Activated CD4-positive, alpha-beta T cell treated with anti-CD3 and anti-CD28 coated beads for 24 hours (primary cell): ENCODE data around the gene PGBD1.
A peak's percentile ranks its signal among the peaks of the same experiment; 100 is the strongest.

Experiments
- DNase-seq, 2 donors: peaks; one replicate each; pipeline ENCODE4 v3.0.0-alpha.2; 2020; ENCODE audit warnings: low read depth in 2 of 2

The PGBD1 gene

GRCh38 chr6:28281288-28282064, at the start of gene PGBD1:
PGBD1 (plus strand) TSS chr6:28281572; CDS start chr6:28283814, 2,242 bp downstream.
- peak in 1 of 2 donors; percentile 50 for DNase-seq

GRCh38 chr6:28232785-28233184, 48.6 kb upstream of the PGBD1 start:
- no peak for DNase-seq

GRCh38 chr6:28235912-28236452, 45.4 kb upstream of the PGBD1 start:
- no peak for DNase-seq

- no peak for DNase-seq
Measured at GRCh38 chr6:28239636-28240035, 41.7 kb upstream of the PGBD1 start.

GRCh38 chr6:28240471-28240870, 40.9 kb upstream of the PGBD1 start:
- no peak for DNase-seq

- DNase-seq: no peak
Measured at GRCh38 chr6:28243946-28244345, 37.4 kb upstream of the PGBD1 start.

- no peak for DNase-seq
Measured at GRCh38 chr6:28245206-28245941, 36.0 kb upstream of the PGBD1 start.

GRCh38 chr6:28248916-28249315, 32.5 kb upstream of the PGBD1 start:
- no peak for DNase-seq

GRCh38 chr6:28250747-28251146, 30.6 kb upstream of the PGBD1 start:
- DNase-seq: no peak

GRCh38 chr6:28251661-28252008, 29.7 kb upstream of the PGBD1 start:
- no peak for DNase-seq

- peak; percentile 66 to 82 for DNase-seq
Measured at GRCh38 chr6:28252009-28252975, 29.1 kb upstream of the PGBD1 start, which contains the start of gene ZKSCAN4. ZKSCAN4 (minus strand) TSS chr6:28252269; CDS start chr6:28251980, 289 bp downstream.

- DNase-seq: no peak
Measured at GRCh38 chr6:28254121-28254519, 27.3 kb upstream of the PGBD1 start.

GRCh38 chr6:28257042-28257441, 24.3 kb upstream of the PGBD1 start:
- no peak for DNase-seq

GRCh38 chr6:28258877-28259777, 22.2 kb upstream of the PGBD1 start, which contains the start of gene NKAPL:
NKAPL (plus strand) TSS chr6:28259297; CDS start chr6:28259372, 75 bp downstream.
- DNase-seq: peak; percentile 51 to 58

GRCh38 chr6:28263922-28264321, 17.4 kb upstream of the PGBD1 start:
- DNase-seq: no peak

GRCh38 chr6:28264834-28265401, 16.5 kb upstream of the PGBD1 start:
- no peak for DNase-seq

GRCh38 chr6:28266563-28266961, 14.8 kb upstream of the PGBD1 start:
- no peak for DNase-seq

GRCh38 chr6:28266962-28267694, 14.2 kb upstream of the PGBD1 start, which contains the start of gene ZSCAN26:
ZSCAN26 (plus strand) TSS chr6:28267143; CDS start chr6:28271920, 4,777 bp downstream.
- peak; percentile 73 to 79 for DNase-seq

GRCh38 chr6:28267695-28268059, 13.7 kb upstream of the PGBD1 start:
- DNase-seq: no peak
